ENCODE data around the gene BBS5. TPM values are rescaled to one million over a fixed set of nuclear protein-coding genes. Genes with fewer than 3 reads are reported as not detected.

The BBS5 gene
- total RNA-seq, 1 experiment from 2014 or later: 0.55 TPM

DNA sequence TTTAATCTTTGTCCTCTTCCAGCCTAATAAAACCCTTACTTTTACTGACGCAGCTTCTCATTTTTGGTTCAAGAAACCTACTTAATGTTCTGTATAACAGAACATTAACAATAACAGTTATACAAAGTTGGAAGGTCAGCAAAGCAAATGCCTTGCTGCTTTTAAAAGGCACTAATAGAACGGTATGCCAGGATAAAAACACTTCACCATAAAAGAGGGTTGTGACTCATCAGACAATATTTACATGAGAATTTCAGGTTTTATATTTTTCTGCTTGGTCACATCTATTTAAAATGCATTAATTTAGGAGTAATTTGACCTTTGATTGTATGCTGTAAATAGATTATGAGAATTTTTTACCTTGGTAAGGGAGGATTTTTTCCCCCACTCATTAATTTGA, 33.2 kb downstream of the BBS5 start:
- no peak overlapping the region for H4K8ac ChIP-seq (replicated peaks; ENCODE audit: insufficient read length, low read depth, low read length)
- no peak overlapping the region for H3K56ac ChIP-seq (ENCODE audit: insufficient read length, low read depth, low read length)
- Mint-ChIP-seq H3K27ac (no peak overlapping the region), H3K4me3 (no peak overlapping the region), H3K4me1 (peaks cover 9 to 14% of the 10 kb centered on the region in 2 experiments), H3K27me3 (ENCODE audit: low read depth) (no peaks in the 10 kb centered on the region; the same call in 1 of the 2 replicates), H3K9me3 (no peaks in the 10 kb centered on the region), H3K36me3 (ENCODE audit: insufficient read depth in 1 of 3, low read depth in 3 of 3) (no peaks in the 10 kb centered on the region)
- no peak overlapping the region for H4K91ac ChIP-seq (ENCODE audit: insufficient read length, low read depth, low read length)
- H3K79me2 ChIP-seq (ENCODE audit: insufficient read depth, low read length): no peaks in the 10 kb centered on the region
- H3K27me3 ChIP-seq (ENCODE audit: insufficient read depth, low read length): no peaks in the 10 kb centered on the region
- WGBS (ENCODE audit: extremely low coverage, insufficient read length, low lambda C conversion rate): no CpG with 5 or more reads among the region's 2 CpGs
- no peaks in the 10 kb centered on the region for H3K23me2 ChIP-seq (ENCODE audit: insufficient read length, low read depth, low read length, poor library complexity, severe bottlenecking)
- H2BK20ac ChIP-seq (ENCODE audit: low read depth, low read length, poor library complexity, severe bottlenecking): no peak overlapping the region
- H4K20me1 ChIP-seq (ENCODE audit: control insufficient read depth, insufficient read depth, insufficient read length): no peaks in the 10 kb centered on the region
- H3K79me1 ChIP-seq (ENCODE audit: insufficient read depth, low read depth, low read length, poor library complexity, severe bottlenecking): no peaks in the 10 kb centered on the region
- no peak overlapping the region for H3K27ac ChIP-seq (ENCODE audit: insufficient read length, low read depth, low read length)
- H3K9ac ChIP-seq (ENCODE audit: extremely low read depth, insufficient read length, low read length): no peak overlapping the region
- H3K9me3 ChIP-seq (ENCODE audit: control insufficient read depth, low read depth, low read length): no peaks in the 10 kb centered on the region
- H2AFZ ChIP-seq (ENCODE audit: low read length): no peak overlapping the region
- no peak overlapping the region for H2BK5ac ChIP-seq (ENCODE audit: insufficient read length, low read length)
- H3K23ac ChIP-seq (ENCODE audit: insufficient read length, low read depth, low read length): no peak overlapping the region
- H2AK5ac ChIP-seq (ENCODE audit: insufficient read length, low read length): no peak overlapping the region
- no peaks in the 10 kb centered on the region for H3K4me1 ChIP-seq (ENCODE audit: insufficient read depth, low read length)
- H4K5ac ChIP-seq (ENCODE audit: insufficient read length, low read depth, low read length): no peak overlapping the region
- no peak for DNase-seq
- H2BK12ac ChIP-seq (ENCODE audit: insufficient read length, low read depth, low read length): no peak overlapping the region
- TF ChIP-seq CTCF (conservative IDR thresholded peaks at IDR 0.05): no peak
- no peak overlapping the region for H3K4ac ChIP-seq (ENCODE audit: low read depth, low read length)
- H3K18ac ChIP-seq (ENCODE audit: insufficient read length, low read depth, low read length): no peak overlapping the region
- H3K14ac ChIP-seq (ENCODE audit: insufficient read depth, low read length): no peak overlapping the region
- no peak overlapping the region for H2BK15ac ChIP-seq (ENCODE audit: low read depth, low read length)
- no peak overlapping the region for H3T11ph ChIP-seq (ENCODE audit: low read length)
- no peak overlapping the region for H2BK120ac ChIP-seq (ENCODE audit: low read depth, low read length, poor library complexity, severe bottlenecking)
- no peak overlapping the region for H3K4me2 ChIP-seq (ENCODE audit: insufficient read depth, insufficient read length, low read length)
